Right forelimb (tissue), 1 donor: ENCODE measurements around the gene HAGH.

Experiments used
- DNase-seq: peaks from one replicate; pipeline ENCODE4 v3.0.0-alpha.2; 2018

HAGH gene

GRCh38 chr16:1831186-1832075 lies 4.8 kb upstream of the HAGH start:
- DNase-seq = no peak

- no peak for DNase-seq
Measured at GRCh38 chr16:1830213-1830612, 3.6 kb upstream of the HAGH start.

- no peak for DNase-seq
Measured at GRCh38 chr16:1828645-1829410, 2.2 kb upstream of the HAGH start.

- no peak for DNase-seq
Measured at GRCh38 chr16:1825864-1826690, 548 bp downstream of the HAGH start.

GRCh38 chr16:1825381-1825863 lies 1.2 kb downstream of the HAGH start:
- no peak for DNase-seq

- DNase-seq = no peak
Measured at GRCh38 chr16:1823821-1824220, 2.8 kb downstream of the HAGH start.

GRCh38 chr16:1822801-1823200 lies 3.8 kb downstream of the HAGH start:
- no peak for DNase-seq

- DNase-seq = no peak
Measured at GRCh38 chr16:1821861-1822611, 4.6 kb downstream of the HAGH start.

GRCh38 chr16:1820946-1821290 lies 5.7 kb downstream of the HAGH start:
- no peak for DNase-seq

- no peak for DNase-seq
Measured at GRCh38 chr16:1820096-1820945, 6.3 kb downstream of the HAGH start.

- DNase-seq = no peak
Measured at GRCh38 chr16:1819611-1820010, 7.0 kb downstream of the HAGH start.

- no peak for DNase-seq
Measured at GRCh38 chr16:1818873-1819525, 7.6 kb downstream of the HAGH start.

- DNase-seq = no peak
Measured at GRCh38 chr16:1818204-1818872, 8.3 kb downstream of the HAGH start.

GRCh38 chr16:1817716-1818115 lies 8.9 kb downstream of the HAGH start:
- no peak for DNase-seq

- DNase-seq = no peak
Measured at GRCh38 chr16:1817276-1817589, 9.4 kb downstream of the HAGH start.

GRCh38 chr16:1816396-1817275 lies 10.0 kb downstream of the HAGH start:
- DNase-seq = no peak

GRCh38 chr16:1815461-1815860 lies 11.2 kb downstream of the HAGH start:
- no peak for DNase-seq

- peak; percentile 61 for DNase-seq
Measured at GRCh38 chr16:1812732-1813163, 13.9 kb downstream of the HAGH start.

GRCh38 chr16:1810536-1810935 lies 16.1 kb downstream of the HAGH start:
- DNase-seq = no peak
